CD4-positive, CD25-positive, alpha-beta regulatory T cell (primary cell): ENCODE measurements around the gene FHIT. TPM values are rescaled to one million over a fixed set of nuclear protein-coding genes. Genes with fewer than 3 reads are reported as not detected.

ENCODE experiments used
- ATAC-seq, 2 donors: fragments of 150-1000 bp; cut with Tn5 transposase; one replicate each; pipeline ENCODE4 v1.10.0; 2021; ENCODE audit warnings: low read depth in 2 of 2, moderate number of reproducible peaks in 2 of 2, moderate library complexity in 1 of 2
- DNase-seq, 3 donors: peaks; one replicate each; pipeline versions ENCODE4 v3.0.0 to v3.0.0-alpha.2; 2012 to 2022; ENCODE audit warnings: mixed read lengths in 1 of 3
- H3K27ac ChIP-seq: one replicate; pipeline ENCODE4 v1.7.0; 2013; ENCODE audit warnings: mild to moderate bottlenecking, low read length; ENCODE audit not compliant: insufficient read depth, poor library complexity, severe bottlenecking
- H3K27me3 ChIP-seq: one replicate; pipeline ENCODE4 v1.7.0; 2013; ENCODE audit warnings: low read length; ENCODE audit not compliant: control insufficient read depth, insufficient read depth
- H3K36me3 ChIP-seq: one replicate; pipeline ENCODE4 v1.7.0; 2013; ENCODE audit warnings: mild to moderate bottlenecking, low read length, moderate library complexity; ENCODE audit not compliant: control insufficient read depth, insufficient read depth
- H3K4me1 ChIP-seq: 2 replicates; pipeline ENCODE4 v1.7.0; 2013; ENCODE audit warnings: mild to moderate bottlenecking, low read length; ENCODE audit not compliant: insufficient read depth, control insufficient read depth, poor library complexity, severe bottlenecking
- H3K4me3 ChIP-seq: one replicate; pipeline ENCODE4 v1.7.0; 2013; ENCODE audit warnings: low read depth, mild to moderate bottlenecking, low read length, moderate library complexity
- H3K9me3 ChIP-seq, 2 experiments: 1 replicate in 1 of 2; 2 replicates in 1 of 2; pipeline ENCODE4 v1.7.0; 2013; ENCODE audit warnings: low read length in 2 of 2, mild to moderate bottlenecking in 1 of 2, moderate library complexity in 1 of 2; ENCODE audit not compliant: control insufficient read depth in 2 of 2
- H3K27ac Mint-ChIP-seq, 3 donors: one replicate each; pipeline ENCODE4 v1.8.0; 2020 to 2022; ENCODE audit warnings: mild to moderate bottlenecking in 3 of 3, mixed read lengths in 3 of 3, moderate library complexity in 2 of 3
- H3K27me3 Mint-ChIP-seq: one replicate; pipeline ENCODE4 v1.8.0; 2022; ENCODE audit warnings: mild to moderate bottlenecking, mixed read lengths
- H3K36me3 Mint-ChIP-seq: one replicate; pipeline ENCODE4 v1.8.0; 2020; ENCODE audit warnings: mixed read lengths
- H3K4me1 Mint-ChIP-seq, 4 donors: one replicate each; pipeline ENCODE4 v1.8.0; 2020 to 2022; ENCODE audit warnings: mixed read lengths in 4 of 4, mild to moderate bottlenecking in 1 of 4
- H3K4me3 Mint-ChIP-seq, 4 donors: one replicate each; pipeline ENCODE4 v1.8.0; 2020 to 2022; ENCODE audit warnings: mild to moderate bottlenecking in 4 of 4, mixed read lengths in 4 of 4, moderate library complexity in 3 of 4
- H3K9me3 Mint-ChIP-seq, 7 donors: one replicate each; pipeline ENCODE4 v1.8.0; 2020 to 2022; ENCODE audit warnings: mixed read lengths in 7 of 7, mild to moderate bottlenecking in 3 of 7, moderate library complexity in 2 of 7
- polyA plus RNA-seq, 4 donors: library from polyadenylated mRNA; unstranded; fragments of 300-500 nt; fragmentation: Illumina TruSeq; gene quantifications; one replicate each; pipeline ENCODE4 v1.2.3, GENCODE V29; 2021
- total RNA-seq: library from RNA; stranded (reverse); gene quantifications from one replicate; pipeline ENCODE4 v1.2.3, GENCODE V29; 2022

Gene FHIT
- total and polyA plus RNA-seq, 5 donors from 2014 or later: 7.8 to 120 (median 14.4) TPM

DNA sequence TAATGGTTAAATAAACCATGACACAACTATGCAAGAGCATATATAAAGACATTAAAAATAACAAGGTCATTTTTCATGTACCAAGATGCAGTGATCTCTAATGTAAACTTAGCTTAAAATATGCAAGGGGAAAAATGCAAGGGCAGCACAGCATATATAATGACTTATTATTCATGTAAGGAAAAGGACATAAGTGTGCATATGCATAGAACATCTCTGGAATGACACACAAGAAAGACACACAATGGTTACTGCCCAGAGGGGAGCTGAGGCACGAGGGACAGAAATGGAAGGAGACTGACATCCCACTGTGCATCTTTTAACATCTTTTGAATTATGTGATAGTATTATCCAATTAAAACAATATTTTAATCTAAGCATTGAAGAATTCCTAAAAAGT lies 79.0 kb downstream of the FHIT start:
- no peaks in the 10 kb centered on the region for H3K36me3 Mint-ChIP-seq
- no peaks in the 10 kb centered on the region for H3K4me1 Mint-ChIP-seq
- no peak overlapping the region for H3K27ac ChIP-seq
- H3K4me3 ChIP-seq: no peak overlapping the region
- no peaks in the 10 kb centered on the region for H3K27me3 ChIP-seq
- ATAC-seq (no peak), DNase-seq (no peak)
- H3K9me3 ChIP-seq: no peaks in the 10 kb centered on the region
- H3K36me3 ChIP-seq: no peaks in the 10 kb centered on the region
- no peaks in the 10 kb centered on the region for H3K4me1 ChIP-seq
- no peaks in the 10 kb centered on the region for H3K27me3 Mint-ChIP-seq
- no peak overlapping the region for H3K27ac Mint-ChIP-seq
- H3K9me3 Mint-ChIP-seq: peaks cover 0 to 6% (median 0%) of the 10 kb centered on the region in 7 donors
- no peak overlapping the region for H3K4me3 Mint-ChIP-seq

DNA sequence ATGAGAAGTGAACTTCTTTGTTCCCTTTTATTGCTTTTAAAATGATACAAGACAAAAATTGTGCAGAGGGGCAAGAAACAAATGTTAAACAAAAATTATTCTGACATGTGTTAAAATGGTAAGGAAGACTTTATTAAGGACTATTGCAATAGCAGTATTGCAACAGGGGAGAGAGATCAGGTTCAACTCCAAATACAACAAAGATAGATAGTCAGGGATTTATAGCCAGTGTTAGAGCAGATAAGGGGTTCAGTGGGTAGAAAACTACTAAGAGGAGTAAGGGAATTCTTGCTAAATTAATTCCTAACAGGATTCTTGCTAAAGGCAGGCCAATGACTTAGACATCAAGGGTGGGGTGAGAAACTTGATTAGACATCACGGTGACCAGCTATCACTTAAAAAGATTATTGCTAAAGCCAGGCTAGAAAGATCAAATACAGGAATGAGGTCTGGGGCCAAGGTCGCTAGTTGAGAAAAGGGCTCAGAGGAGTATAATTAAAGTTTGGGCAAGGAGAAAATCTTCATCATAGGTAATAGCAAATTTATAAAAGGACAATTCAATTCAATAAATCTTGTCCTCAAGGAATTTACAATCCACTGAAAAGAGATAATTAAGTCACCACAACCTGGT lies 81.5 kb downstream of the FHIT start:
- ATAC-seq: no peak
- no peak overlapping the region for H3K4me3 Mint-ChIP-seq
- no peak overlapping the region for H3K4me3 ChIP-seq

DNA sequence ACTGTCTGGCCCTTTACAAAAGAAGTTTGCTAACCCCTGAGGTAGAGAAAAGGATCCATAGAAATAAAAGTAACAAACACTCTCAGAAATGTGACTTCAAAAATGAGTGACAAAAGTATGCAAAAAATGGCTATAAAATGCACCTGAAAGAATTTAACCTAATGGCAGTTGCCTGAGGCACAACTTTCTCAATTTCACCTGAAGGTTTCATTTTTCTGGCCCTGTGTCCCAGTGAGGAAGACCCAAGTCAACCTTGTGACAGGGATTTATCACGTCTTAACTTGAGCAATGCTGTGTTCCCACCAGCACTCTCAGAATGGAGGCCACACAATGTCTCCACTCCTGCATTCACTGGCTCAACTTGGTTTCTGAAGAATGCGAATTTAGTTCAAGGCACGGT lies 83.0 kb downstream of the FHIT start:
- DNase-seq (no peak), ATAC-seq (no peak)
- Mint-ChIP-seq H3K4me1 (no peaks in the 10 kb centered on the region), H3K27me3 (no peaks in the 10 kb centered on the region), H3K27ac (no peak overlapping the region), H3K4me3 (no peak overlapping the region), H3K9me3 (peaks cover 0 to 15% (median 4%) of the 10 kb centered on the region in 7 donors), H3K36me3 (peaks cover 5% of the 10 kb centered on the region)
- Histone ChIP-seq H3K4me1 (no peaks in the 10 kb centered on the region), H3K9me3 (no peaks in the 10 kb centered on the region), H3K36me3 (no peaks in the 10 kb centered on the region), H3K4me3 (no peak overlapping the region), H3K27ac (no peak overlapping the region), H3K27me3 (no peaks in the 10 kb centered on the region)

More for the DNA sequence above, 81.5 kb downstream of the FHIT start:
- Histone ChIP-seq H3K9me3 (no peaks in the 10 kb centered on the region), H3K27ac (no peak overlapping the region), H3K36me3 (no peaks in the 10 kb centered on the region), H3K4me1 (no peaks in the 10 kb centered on the region), H3K27me3 (no peaks in the 10 kb centered on the region)
- no peaks in the 10 kb centered on the region for H3K27me3 Mint-ChIP-seq
- H3K4me1 Mint-ChIP-seq: no peaks in the 10 kb centered on the region
- H3K9me3 Mint-ChIP-seq: peaks cover 0 to 9% (median 4%) of the 10 kb centered on the region in 7 donors
- peak overlapping the region in 1 of 3 donors; percentile 38 for H3K27ac Mint-ChIP-seq
- peaks cover 5% of the 10 kb centered on the region for H3K36me3 Mint-ChIP-seq
- no peak for DNase-seq

DNA sequence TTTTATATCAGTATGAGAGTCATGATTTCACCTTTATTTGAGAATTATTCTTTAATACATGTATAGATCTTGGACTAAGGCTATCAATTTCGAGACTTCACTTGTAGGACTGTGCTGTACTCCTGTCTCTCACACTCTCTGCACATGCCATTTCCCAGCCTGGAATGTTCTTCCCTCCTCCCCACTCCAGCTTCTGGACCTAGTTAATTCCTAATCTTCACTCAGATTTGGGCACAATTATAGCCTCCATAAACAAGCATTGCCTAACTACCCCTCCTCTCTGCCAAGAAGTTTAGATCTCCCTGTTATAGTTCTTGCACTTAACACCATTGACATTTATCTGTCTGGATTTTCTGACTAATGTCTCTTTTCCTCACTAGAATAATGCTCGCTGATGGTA lies 88.3 kb downstream of the FHIT start:
- H3K27me3 ChIP-seq: no peaks in the 10 kb centered on the region
- no peaks in the 10 kb centered on the region for H3K9me3 ChIP-seq
- no peak for DNase-seq
- H3K36me3 Mint-ChIP-seq: peaks cover 5% of the 10 kb centered on the region
- no peak for ATAC-seq
- no peaks in the 10 kb centered on the region for H3K36me3 ChIP-seq
- no peaks in the 10 kb centered on the region for H3K4me1 Mint-ChIP-seq
- peaks cover 0 to 15% (median 3%) of the 10 kb centered on the region in 7 donors for H3K9me3 Mint-ChIP-seq
- no peak overlapping the region for H3K27ac Mint-ChIP-seq
- no peak overlapping the region for H3K4me3 Mint-ChIP-seq
- H3K4me3 ChIP-seq: no peak overlapping the region
- no peaks in the 10 kb centered on the region for H3K27me3 Mint-ChIP-seq
- H3K27ac ChIP-seq: no peak overlapping the region
- no peaks in the 10 kb centered on the region for H3K4me1 ChIP-seq

DNA sequence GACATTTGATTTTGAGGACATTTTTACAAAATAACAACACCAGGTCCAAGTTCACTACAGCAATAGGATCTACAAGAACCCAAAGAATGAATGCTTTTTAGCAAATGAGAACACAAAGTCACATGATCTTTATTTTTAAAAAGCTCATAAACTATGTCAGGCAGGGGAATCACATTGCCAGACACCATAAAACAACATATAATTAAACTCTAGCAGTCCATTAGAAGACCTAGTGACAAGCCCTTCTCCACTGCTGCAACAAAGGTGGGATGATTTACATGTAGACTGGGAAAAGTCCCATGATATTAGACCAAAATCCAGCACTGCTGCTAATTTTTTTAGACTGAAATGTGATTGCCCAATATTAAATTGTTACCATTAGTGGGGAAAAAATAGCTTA lies 92.6 kb downstream of the FHIT start:
- H3K4me1 ChIP-seq: no peaks in the 10 kb centered on the region
- no peaks in the 10 kb centered on the region for H3K4me1 Mint-ChIP-seq
- H3K4me3 ChIP-seq: no peak overlapping the region
- no peak overlapping the region for H3K4me3 Mint-ChIP-seq
- no peaks in the 10 kb centered on the region for H3K36me3 ChIP-seq
- H3K27ac ChIP-seq: no peak overlapping the region
- H3K27me3 Mint-ChIP-seq: peaks cover 5% of the 10 kb centered on the region
- no peaks in the 10 kb centered on the region for H3K9me3 ChIP-seq
- H3K36me3 Mint-ChIP-seq: no peaks in the 10 kb centered on the region
- no peaks in the 10 kb centered on the region for H3K27me3 ChIP-seq
- peaks cover 0 to 1% (median 0%) of the 10 kb centered on the region in 7 donors for H3K9me3 Mint-ChIP-seq
- ATAC-seq: no peak
- no peak overlapping the region for H3K27ac Mint-ChIP-seq
- no peak for DNase-seq

DNA sequence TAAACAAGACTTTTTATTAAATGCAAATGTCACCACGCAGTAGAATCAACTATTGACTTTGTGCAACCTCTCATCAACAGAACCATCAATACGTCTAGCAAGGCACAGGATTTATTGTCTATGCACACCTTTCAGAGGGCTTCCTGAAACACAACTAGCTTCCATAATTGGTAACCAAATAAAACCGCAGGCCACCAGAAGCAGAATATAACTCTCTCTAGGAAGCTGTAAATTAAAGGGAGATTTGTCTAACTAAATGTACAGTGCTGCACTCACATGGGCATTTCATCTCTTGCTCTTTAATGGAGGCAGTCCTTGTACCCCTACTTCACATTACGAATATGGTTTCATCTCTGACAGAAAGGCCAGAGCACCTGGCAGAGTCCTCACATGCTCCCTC lies 93.0 kb downstream of the FHIT start:
- Mint-ChIP-seq H3K4me1 (no peaks in the 10 kb centered on the region), H3K9me3 (peaks cover 0 to 1% (median 0%) of the 10 kb centered on the region in 7 donors), H3K27ac (no peak overlapping the region), H3K27me3 (peaks cover 5% of the 10 kb centered on the region), H3K4me3 (no peak overlapping the region), H3K36me3 (no peaks in the 10 kb centered on the region)
- Histone ChIP-seq H3K9me3 (no peaks in the 10 kb centered on the region), H3K4me1 (no peaks in the 10 kb centered on the region), H3K27ac (no peak overlapping the region), H3K4me3 (no peak overlapping the region), H3K27me3 (no peaks in the 10 kb centered on the region), H3K36me3 (no peaks in the 10 kb centered on the region)
- ATAC-seq (no peak), DNase-seq (no peak)

DNA sequence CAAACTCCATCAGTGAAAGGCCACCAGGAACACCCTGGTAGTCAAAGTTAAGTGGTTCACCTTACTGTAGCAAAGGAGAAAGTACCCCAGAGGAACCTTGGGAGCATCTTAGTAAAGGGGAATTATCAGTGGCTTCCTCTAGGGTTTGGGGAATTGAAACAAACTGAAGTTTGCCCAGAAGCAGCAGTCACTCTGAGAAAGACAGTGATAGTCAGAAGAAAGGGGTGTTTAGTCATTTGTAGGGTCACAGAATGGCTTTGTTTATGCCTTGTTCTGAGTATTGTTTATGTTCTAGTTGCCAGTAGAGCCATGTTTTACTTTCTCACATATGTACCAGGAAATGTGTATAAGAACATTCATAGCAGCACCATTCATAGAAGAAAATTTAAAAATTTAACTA lies 93.8 kb downstream of the FHIT start:
- H3K4me1 ChIP-seq: no peaks in the 10 kb centered on the region
- H3K36me3 ChIP-seq: no peaks in the 10 kb centered on the region
- no peak overlapping the region for H3K4me3 Mint-ChIP-seq
- peaks cover 5% of the 10 kb centered on the region for H3K27me3 Mint-ChIP-seq
- no peak overlapping the region for H3K27ac Mint-ChIP-seq
- H3K27ac ChIP-seq: no peak overlapping the region
- no peaks in the 10 kb centered on the region for H3K27me3 ChIP-seq
- H3K9me3 Mint-ChIP-seq: peaks cover 0 to 2% (median 0%) of the 10 kb centered on the region in 7 donors
- H3K4me3 ChIP-seq: no peak overlapping the region
- no peak for ATAC-seq
- peak in 1 of 3 donors; percentile 1 for DNase-seq
- H3K9me3 ChIP-seq: no peaks in the 10 kb centered on the region
- H3K4me1 Mint-ChIP-seq: no peaks in the 10 kb centered on the region
- H3K36me3 Mint-ChIP-seq: no peaks in the 10 kb centered on the region

DNA sequence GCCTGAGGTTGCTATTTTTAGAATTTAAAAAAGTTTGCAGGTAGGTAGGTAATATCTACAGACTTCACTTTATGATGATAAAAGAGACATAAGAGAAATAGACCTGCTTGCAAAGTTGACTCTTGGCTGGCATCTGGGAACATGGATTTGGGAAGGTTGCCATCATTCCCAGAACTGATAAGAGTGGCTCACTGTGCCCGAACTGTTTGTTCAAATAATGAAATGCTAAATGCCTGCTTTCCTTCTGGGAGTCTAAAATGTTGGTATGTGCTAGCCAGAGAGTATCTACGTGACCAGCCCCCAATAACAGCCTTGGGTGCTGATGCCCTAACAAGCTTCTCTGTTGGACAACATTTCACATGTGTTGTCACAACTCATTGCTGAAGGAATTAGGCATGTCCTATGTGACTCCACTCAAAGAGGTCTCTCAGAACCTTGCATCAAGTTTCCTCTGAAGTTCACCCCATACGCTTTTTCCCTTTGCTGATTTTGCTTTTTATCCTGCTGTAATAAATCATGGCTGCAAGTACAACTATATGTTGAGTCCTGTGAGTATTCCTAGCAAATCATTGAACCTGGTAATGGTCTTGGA lies 95.5 kb downstream of the FHIT start:
- Histone ChIP-seq H3K27ac (no peak overlapping the region), H3K27me3 (no peaks in the 10 kb centered on the region), H3K4me1 (no peaks in the 10 kb centered on the region), H3K9me3 (peaks cover 0 to 1% of the 10 kb centered on the region in 2 experiments), H3K36me3 (no peaks in the 10 kb centered on the region), H3K4me3 (no peak overlapping the region)
- no peak overlapping the region for H3K4me3 Mint-ChIP-seq
- H3K36me3 Mint-ChIP-seq: no peaks in the 10 kb centered on the region
- no peaks in the 10 kb centered on the region for H3K4me1 Mint-ChIP-seq
- H3K27ac Mint-ChIP-seq: no peak overlapping the region
- H3K27me3 Mint-ChIP-seq: peaks cover 5% of the 10 kb centered on the region
- no peak for ATAC-seq
- peaks cover 0 to 3% (median 0%) of the 10 kb centered on the region in 7 donors for H3K9me3 Mint-ChIP-seq
- DNase-seq: no peak
